Measurements from ENCODE around the gene KLF4.

DNA sequence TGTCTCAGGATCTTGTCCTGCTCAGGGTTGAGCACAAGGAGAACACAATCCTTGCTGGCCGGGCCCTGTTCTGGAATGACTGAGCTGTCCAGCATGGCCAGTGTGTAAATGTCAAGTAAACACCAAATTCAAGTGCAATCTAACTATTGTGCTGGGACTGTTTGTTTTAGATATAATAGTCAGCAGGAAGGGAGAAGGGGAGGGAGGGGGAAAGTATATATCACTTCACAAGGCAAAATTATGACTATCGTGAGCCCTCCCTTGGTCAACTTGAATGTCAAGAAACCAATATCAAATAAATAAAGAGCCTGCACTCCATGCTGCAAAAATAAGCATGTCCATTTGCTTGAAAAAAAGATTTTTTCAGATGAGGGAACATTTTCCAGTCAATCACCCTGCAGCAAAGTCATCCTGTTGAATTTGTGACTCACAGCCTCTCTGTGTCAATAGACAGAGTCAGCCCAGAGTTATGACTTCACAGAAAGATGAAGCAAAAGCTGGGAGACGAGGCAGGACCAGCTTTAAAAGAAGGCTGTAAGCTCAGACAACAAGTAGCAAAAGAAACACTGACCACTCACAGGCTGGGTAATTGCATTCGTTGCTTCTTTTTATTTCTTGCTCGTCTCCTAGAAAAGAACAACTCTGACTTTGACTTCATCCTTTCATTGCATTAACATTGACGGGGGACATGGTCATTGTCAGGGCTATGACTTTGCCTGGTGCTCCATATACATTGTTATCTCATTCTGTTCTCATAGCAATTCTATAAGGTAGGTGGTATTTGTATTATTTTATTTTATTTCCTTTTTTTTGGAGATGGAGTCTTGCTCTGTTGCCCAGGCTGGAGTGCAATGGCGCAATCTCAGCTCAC lies 15.3 kb upstream of the KLF4 start:
- TF ChIP-seq EZH2phosphoT487 (IDR thresholded peaks at IDR 0.05; ENCODE audit: borderline replicate concordance, low read depth, low read length): no peak
- no peak for TF ChIP-seq CTCF (conservative IDR thresholded peaks at IDR 0.05; ENCODE audit: low read length)
